Activated CD8-positive, alpha-beta memory T cell treated with anti-CD3 and anti-CD28 coated beads, Interleukin-2, amount 50 U/mL, for 4 hours (primary cell): ENCODE data around the gene RPS6KC1.

ENCODE experiments used
- DNase-seq: peaks from one replicate; pipeline ENCODE4 v3.0.0-alpha.2; 2020

RPS6KC1 gene

DNA sequence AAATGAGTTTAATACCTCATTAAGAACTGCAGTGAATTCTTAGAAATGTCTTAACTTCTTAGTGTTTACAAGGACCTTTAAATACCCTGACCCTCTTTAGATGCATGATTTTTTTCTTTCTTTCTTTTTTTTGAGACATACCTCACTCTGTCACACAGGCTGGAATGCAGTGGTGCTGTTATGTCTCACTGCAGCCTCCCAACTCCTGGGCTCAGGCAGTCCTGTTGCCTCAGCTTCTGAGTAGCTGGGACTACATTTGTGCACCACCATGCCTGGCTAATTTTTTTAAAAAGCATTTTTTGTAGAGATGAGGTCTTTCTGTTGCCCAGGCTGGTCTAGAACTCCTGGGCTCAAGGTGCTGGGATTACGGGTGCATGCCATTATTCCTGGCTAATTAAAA lies 191.8 kb downstream of the RPS6KC1 start:
- DNase-seq = no peak

DNA sequence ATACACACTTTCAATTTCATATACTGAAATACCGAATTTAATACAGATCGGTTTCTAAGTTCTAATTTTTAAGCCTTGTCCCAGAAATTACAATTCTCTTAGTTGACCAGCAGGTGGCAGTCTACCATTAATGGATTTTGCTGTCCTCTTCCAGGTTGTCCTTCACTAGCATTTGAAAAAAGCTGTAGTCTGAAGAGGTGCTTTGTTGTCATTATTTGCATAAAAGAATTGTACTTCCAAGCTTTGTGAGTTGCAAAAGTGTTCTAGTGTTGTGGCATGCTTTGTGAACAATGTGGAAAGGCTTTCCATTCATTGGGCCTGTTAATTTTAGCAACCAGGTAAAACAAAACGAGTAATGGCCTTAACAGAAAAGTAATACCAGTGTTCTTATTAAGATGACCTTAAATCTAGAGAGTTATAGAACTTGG lies 193.6 kb downstream of the RPS6KC1 start:
- DNase-seq = no peak

DNA sequence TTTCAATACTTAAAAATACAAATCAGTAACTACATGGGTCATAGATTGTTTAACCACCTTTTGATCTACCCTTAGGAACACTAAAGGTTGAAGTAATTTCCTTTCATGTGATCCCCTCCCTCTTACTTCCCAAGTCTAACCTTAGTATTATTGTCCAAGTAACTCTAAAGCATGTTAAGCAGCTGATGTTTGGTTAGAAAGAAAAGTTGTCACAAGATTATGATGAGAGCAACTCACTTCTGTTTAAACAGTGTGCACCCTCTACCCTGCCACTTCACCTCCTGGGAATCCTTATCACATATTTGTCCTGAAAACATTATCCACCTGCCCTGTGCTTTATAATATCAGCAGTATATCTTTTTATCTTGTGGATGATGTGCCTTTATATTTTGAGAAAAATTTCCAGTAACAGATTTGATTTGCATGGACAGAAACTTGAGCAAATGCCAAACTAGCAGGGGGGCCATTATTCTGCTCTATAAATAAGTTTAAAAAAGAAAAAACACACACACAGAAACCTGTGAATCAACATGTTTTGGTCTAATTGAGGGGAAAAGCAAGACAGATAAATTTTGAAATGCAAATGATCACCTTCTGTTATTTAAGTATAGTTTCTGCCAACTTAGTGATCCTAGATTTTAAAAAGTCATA lies 194.3 kb downstream of the RPS6KC1 start:
- DNase-seq = no peak

DNA sequence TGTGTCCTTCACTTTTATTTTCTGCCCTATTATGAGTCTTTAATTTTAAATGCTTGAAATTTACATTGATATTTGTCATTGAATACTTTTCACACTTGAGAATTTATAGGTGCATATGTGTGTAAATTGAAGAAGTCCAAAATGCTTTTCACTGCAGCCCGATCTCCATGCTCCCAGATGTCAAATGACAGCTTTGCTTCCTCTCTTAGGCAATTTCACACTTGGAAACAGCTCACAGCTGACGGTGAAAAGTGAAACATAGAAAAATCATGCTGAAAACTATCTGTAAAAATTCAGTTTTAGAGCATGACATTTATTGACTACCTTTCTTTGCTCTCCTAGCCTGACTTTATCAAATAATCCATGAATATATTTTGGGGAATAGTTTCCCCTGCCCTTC lies 196.0 kb downstream of the RPS6KC1 start:
- DNase-seq = no peak

DNA sequence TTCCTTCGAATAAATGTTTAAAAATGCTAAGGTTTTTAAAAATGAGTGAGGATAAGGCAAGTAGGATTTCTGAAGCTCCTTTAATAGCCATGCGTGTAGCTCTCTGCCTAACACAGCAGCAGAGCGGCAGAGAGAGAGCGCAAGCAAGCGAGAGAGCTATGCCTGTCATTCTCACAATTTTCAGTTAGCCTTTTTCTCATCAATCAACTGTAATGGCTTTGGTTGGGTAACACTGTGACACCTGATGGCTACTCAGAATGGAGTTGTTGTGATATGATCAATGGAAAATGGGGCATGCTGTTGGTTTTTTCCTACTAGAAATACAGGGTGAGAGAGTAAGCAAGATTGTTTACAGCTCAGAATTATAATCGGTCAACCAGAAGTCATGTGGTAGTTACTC lies 198.4 kb downstream of the RPS6KC1 start:
- no peak for DNase-seq

DNA sequence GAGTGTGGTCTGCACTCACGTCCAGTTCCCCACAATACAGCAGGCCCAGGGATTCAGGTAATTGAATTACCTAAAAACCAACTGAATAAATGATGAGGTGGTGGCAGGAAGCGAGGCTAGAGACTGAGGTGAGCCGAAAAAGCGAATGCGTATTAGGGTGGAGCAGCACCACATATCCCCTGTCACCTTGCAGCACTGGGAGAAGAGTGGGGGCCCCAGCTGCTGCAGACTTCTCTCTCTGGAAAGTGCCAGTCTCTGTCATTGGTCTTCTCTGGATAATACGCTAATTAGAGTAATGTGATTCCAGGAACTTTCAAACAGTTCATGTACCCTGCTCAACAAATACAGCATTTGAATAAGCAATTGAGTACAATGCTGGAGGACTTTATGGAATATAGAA lies 199.0 kb downstream of the RPS6KC1 start:
- no peak for DNase-seq

DNA sequence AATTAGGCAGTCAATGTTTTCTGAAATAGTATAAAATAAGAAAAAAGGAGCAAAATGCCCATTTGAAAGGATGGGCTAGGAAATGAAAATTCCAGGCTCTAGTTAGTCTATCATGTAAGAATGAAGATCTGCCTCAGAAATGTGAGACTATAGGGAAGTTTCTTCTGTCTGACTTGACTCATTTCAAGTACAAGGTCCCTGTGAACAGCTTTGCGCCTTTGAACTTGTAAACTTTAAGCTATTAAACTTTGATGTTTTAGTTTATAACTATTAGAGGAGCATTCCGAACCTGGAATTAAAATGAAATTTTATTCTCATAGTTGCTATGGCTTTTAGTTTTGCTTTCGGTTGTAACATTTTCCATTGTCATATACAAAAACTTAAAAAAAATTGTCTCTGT lies 199.4 kb downstream of the RPS6KC1 start:
- no peak for DNase-seq

DNA sequence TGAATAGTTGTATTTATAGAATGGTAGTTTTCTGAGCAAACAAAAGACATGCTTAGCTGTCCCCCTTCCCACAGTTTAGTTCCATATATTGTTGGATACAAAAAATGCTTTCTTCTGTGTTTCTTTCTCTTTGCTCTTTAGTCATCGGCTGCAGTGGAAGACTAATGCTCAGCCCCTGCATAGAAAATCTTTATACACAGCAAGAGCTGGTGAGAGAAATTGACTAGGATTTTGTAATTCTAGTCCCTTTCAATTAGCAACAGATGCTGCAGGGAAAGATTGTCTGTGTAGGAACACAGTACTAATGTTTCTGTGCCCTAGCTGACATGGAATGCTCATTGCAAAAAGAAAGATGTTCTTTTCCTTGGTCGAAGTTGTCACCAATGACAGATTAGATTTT lies 200.9 kb downstream of the RPS6KC1 start:
- no peak for DNase-seq

DNA sequence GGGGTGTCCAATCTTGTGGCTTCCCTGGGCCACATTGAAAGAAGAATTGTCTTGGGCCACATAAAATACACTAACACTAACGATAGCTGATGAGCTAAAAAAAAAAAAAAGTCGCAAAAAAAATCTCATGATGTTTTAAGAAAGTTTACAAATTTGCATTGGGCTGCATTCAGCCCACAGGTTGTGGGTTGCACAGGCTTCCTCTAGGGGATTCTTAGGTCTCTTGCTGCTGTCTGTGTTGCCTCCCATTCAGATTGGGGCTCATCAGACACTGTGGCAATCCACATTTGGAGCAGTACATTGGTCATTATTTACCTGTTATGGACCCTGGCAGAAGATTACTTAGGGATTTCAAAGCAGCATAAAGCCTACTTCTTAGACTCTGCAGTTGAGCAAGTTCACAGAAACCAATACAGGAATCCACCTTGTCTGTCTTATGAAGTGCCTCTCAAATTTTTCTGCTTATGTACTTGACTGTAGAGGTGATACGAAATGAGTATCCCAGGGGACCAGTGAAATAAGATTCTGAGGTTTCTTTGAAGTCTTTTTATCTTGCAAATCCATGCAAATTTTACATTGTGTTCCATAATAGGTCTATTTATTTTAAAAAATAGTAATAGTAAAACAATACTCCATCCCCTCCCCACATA lies 205.5 kb downstream of the RPS6KC1 start:
- no peak for DNase-seq

DNA sequence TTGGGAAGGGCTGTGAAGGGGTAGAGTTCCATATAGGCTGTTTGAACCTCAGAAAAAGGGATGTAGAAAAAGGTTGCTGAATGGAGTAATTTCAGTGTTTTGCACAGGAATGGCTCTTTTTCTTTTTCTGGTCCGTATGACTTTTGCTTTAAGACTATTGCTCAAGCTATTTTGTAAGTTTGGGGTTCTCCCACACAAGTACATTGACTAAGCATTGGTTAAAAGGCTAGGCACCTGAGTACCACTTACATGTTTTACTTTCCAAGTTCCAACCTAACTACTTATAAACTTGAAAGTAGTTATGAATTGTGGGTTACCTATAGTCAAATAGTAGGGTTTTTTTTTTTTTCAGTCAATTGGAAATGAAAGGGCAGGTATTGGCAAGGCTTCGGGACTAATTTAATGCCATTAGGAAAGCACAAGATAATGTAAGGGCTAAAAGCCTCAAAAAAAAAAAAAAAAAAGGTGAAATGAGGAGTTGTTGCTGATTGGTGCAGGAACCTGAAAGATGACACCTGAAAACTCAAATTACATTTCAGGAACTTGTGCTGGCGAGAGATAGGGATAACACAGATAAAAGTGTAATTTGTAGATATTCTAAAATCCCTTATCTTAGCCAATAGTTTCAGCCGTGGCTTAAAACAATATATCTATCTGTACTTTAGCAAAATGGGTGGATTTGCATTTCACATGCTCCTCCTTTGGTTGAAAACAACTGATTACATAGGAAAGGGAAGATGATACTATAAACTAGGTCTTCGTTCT lies 209.5 kb downstream of the RPS6KC1 start:
- DNase-seq = no peak

DNA sequence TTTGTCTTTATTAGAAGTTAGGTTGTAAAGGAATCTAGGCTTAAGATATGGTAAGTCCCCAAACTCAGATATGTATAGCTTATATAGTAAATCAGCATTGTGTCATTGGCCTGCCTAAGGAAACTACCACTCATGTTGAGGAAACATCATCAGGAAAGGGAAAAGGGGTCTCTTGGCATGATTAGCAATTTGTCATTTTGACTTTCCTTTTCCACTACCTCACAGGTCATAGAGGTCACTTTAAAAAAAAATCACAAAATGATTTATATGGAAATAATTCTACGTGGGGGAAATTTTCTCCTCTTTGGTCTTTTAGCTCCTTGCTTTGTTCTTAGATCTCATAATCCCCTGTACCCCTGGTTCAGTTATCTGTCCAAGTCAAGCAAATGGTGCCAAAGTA lies 213.5 kb downstream of the RPS6KC1 start:
- DNase-seq = no peak

DNA sequence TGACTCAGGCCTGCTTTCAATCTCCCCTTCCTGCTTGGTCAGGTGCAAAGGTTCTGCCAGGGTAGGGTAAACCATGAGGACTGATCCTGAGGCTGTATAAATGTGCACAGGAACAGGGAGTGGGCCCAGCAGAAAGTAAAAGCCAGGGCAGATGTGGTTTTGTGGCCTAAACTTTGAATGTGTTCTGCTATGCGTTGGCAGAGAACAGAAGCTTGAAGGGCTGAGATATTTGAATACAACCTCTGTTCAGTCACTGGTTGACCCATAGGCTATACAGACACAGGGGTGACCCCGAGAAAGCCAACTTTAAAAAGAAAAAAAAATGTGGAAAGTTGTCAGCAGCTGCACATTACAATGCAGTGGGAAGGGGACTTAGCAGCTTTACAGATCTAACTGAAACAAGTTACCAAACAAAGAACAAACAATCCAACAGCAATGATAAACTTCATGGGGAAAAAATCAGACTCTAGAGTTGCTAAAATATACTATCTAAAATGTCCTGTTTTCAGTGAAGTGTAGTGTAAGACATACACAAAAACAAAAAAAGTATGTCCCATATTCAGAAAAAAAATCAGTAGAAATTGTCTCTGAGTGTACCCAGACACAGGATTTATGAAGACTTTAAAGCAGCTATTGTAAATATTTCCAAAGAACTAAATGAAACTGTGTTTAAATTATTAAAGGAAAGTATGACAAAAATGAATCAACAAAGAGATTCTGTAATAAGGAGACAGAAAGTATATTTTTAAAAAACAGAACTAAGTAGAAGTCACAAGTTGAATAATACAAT lies 216.1 kb downstream of the RPS6KC1 start:
- DNase-seq = no peak

DNA sequence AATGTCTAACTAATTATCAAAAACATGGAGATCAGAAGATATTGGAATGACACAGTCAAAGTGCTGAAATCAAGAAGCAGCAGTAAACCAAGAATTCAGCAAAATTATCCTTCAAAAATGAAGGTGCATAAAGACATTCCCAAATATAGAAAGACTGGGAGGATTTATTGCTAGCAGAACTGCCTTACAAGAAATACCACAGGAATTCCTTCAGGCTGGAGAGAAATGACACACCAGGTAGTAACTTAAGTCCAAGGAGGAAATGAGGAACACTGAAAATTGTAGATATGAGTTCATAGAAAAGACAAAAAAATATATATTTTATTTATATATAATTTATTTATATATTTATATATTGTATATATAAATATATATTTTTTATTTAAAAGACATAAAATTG lies 217.2 kb downstream of the RPS6KC1 start:
- DNase-seq = no peak

DNA sequence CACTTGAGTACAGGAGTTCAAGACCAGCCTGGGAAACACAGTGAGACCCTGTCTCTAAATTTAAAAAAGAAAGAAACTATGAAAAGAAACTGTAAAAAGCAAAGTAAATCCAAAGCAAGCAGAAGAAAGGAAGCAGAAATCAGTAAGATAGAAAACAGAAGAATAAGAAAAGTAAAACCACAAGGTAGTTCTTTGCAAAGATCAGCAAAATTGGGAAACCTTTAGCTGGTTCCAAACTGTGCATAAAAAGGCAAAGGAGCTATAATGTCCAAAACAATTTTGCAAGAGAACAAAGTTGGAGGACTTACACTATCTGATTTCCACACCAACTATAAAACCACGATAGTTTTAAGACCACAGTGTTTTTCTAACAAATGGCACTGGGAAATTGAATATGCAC lies 218.8 kb downstream of the RPS6KC1 start:
- DNase-seq = no peak

DNA sequence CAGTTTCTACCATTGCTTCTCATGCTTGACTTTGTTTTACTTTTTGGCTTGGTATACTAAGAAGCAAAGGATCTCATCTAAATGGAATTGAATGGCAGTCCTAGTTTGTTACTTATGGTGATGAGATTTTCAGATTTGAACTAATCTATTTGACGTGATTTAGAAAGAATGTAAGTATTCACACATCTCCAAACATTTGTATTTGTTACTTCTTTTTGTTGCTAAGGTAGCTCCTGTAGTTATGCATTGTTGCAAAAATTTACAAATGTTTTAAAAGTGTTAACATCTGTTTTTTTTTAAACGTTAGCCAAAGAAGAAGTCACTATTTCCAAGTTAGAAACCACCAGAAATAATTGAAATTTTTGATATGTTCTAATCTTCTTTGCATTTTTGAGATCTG lies 222.5 kb downstream of the RPS6KC1 start:
- DNase-seq = no peak

DNA sequence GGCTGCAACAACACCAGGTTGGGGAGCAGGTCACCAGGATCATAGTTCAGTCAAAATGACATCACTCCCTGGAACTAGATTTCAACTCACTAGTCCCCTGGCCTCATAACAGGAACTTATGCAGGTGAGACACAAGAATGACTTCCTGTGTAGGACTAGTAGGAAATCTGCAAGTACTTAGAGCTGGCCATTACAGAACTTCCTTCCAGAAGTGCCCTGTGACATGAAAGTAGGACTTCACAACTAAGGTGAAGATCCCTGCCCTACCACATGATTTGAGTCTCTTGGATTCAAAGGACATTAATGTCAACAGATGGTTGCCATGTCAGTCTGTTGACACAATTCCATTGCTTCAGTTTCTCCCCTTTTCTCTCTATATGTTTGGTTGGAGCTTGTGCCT lies 223.1 kb downstream of the RPS6KC1 start:
- no peak for DNase-seq

DNA sequence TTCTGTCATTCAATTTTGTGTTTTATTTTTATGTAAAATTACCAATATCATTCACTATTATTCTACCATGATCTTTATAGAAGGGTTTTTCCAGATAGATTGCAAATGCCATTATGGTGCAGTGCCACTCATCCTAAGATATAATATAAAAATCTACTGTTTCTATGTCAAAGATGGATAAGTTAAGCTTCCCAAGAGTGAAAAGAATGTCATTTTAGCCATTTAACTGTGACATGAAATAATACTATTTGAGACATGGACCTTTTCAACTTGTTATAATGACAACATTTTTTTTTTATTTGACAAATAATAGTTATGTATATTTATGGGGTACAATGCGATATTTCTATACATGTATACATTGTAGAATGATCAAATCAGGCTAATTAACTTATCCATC lies 224.3 kb downstream of the RPS6KC1 start:
- no peak for DNase-seq

DNA sequence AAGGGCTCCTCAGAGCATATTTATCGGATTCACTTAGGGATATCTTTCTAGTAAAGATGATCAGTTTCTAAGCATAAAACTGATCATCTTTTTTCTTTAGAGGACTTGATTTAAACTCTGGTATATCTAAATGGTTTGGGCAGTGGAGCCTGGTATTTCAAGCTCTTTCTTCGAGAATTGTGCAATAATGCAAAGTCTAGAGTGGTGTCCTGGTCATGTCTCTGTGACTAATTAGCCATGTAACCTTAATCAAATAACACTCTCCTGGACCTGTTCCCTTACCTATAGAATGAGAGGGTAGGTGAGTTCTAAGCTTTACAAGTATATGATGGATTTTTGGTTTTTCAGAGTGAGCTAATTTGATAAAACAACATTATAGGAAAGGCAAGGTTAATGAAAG lies 225.2 kb downstream of the RPS6KC1 start:
- no peak for DNase-seq

DNA sequence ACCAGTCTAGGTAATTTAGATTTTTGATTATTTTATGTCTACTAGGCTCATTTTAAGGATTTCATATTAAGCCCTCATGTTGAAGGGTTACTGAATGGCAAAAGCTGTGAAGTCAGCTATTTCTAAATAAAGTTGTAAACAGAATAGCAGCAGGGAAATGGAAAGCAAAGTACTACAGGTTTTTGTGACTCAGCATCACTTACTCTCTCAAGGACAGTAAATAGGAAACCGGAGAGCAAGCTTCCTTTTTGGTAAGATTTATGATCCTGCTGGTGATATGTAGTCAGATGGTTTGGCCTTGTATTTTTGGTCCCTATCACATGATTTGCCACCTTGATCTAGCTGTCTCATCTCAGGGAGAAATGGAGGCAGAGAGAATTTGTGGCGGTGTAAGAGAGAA lies 226.0 kb downstream of the RPS6KC1 start:
- DNase-seq = no peak

DNA sequence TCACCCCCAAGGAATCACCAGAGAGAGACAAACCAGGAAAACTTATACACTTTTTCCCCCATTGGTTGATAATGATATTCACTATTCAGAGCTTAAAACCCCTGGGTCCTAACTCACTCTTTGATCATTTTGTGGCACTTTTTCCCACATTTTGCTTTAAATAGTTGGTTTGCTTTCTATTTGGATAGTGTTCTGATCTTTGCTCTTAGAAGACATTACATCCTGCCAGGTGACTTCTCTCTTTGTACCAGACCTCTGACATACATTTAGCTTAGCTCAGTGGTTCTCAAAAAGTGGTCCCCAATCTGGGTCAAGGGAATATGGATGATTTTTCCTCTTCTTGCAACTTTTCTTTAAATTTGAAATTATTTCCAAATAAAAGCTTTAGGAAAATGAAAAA lies 228.4 kb downstream of the RPS6KC1 start:
- DNase-seq = no peak

DNA sequence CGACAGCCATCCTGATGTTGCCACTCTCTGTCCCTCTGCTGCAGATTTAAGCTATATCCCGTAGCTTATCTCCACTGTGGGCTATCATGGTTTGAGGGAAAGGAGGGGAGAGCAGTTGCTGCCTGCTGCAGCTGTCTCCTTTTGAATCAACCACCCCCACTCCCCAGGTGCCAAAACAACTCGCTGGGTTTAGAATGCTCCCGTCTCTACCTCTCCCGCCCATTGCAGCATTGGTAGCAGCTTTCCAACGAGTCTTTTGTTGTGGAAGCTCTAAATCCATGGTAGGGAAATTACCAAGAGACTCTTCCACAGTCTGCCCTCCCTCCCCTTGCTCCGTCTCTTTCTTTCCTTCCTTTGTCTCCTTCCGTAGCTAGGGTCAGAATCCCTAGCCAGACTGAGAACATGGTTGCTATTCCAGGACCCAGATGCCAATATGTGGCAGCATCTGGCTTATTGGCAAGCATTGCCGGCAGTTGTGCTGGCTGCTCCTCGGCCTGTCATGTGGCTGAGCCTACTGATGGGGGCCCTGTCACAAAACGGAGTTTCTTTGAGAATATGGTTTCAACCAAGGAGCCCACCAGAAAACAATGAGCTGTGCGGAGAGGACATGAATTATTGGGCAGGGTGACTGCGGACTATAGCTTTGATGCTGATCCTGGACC lies 230.7 kb downstream of the RPS6KC1 start:
- DNase-seq = no peak

DNA sequence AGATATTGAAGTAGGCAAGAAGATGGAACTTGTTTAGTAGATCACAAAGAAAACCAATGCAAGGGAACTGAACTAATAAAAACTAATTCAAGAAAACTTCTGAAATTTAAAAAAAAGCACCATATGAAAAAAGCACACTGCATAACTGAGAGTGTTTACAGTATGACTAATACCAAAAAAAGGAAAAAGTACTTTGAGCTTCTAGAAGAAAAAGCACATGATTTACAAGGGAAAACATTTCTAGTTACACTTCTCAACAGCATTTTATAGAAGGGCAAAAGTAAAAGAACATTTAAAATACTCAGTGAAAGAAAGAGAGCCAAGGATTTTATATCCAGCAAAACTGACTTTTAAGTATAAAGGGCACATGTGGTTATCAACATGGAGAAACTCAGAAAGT lies 233.6 kb downstream of the RPS6KC1 start:
- no peak for DNase-seq

DNA sequence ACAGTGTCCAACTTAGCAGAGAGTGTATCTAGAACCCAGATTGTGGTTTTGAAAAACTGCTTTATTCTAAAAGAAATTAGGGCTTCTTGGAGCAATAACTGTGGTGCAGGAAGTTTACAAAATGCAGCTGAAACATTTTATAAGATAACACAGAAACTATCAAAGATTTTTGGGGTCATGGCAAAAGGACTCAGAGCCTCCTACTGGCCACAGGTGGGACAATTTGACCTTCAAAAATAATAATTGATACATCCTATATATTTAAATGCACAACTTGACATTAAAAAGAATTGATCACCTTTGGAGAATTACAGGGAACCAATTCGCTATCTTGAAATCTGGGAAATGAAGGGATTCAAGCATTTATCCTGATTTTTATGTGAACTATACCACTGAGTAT lies 235.2 kb downstream of the RPS6KC1 start:
- DNase-seq = no peak
